ENCODE data around the gene ARID1A. TPM values are rescaled to one million over a fixed set of nuclear protein-coding genes. Genes with fewer than 3 reads are reported as not detected.

The ARID1A gene
- total RNA-seq, 2 donors from 2014 or later, result 49.6 to 76.2 TPM

DNA sequence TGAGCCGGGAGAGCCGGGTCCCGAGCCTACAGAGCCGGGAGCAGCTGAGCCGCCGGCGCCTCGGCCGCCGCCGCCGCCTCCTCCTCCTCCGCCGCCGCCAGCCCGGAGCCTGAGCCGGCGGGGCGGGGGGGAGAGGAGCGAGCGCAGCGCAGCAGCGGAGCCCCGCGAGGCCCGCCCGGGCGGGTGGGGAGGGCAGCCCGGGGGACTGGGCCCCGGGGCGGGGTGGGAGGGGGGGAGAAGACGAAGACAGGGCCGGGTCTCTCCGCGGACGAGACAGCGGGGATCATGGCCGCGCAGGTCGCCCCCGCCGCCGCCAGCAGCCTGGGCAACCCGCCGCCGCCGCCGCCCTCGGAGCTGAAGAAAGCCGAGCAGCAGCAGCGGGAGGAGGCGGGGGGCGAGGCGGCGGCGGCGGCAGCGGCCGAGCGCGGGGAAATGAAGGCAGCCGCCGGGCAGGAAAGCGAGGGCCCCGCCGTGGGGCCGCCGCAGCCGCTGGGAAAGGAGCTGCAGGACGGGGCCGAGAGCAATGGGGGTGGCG lies 371 bp downstream of the ARID1A start:
- Histone ChIP-seq H3K27me3 (no peaks in the 10 kb centered on the region), H3K4me3 (peak overlapping the region; percentile 63), H3K4me1 (peaks cover 26% of the 10 kb centered on the region), H3K9me3 (no peaks in the 10 kb centered on the region), H3K36me3 (no peaks in the 10 kb centered on the region), H3K9ac (ENCODE audit: low read depth in 2 of 2, low read length in 2 of 2) (peak overlapping the region; percentile 87 to 95), H3K27ac (peak overlapping the region; percentile 98)
- TF ChIP-seq, protein P1, sequence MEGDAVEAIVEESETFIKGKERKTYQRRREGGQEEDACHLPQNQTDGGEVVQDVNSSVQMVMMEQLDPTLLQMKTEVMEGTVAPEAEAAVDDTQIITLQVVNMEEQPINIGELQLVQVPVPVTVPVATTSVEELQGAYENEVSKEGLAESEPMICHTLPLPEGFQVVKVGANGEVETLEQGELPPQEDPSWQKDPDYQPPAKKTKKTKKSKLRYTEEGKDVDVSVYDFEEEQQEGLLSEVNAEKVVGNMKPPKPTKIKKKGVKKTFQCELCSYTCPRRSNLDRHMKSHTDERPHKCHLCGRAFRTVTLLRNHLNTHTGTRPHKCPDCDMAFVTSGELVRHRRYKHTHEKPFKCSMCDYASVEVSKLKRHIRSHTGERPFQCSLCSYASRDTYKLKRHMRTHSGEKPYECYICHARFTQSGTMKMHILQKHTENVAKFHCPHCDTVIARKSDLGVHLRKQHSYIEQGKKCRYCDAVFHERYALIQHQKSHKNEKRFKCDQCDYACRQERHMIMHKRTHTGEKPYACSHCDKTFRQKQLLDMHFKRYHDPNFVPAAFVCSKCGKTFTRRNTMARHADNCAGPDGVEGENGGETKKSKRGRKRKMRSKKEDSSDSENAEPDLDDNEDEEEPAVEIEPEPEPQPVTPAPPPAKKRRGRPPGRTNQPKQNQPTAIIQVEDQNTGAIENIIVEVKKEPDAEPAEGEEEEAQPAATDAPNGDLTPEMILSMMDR (IDR thresholded peaks at IDR 0.05), result no peak
- intact Hi-C loops (cut with DNase I), result no loop called here
- DNase-seq, result no peak

DNA sequence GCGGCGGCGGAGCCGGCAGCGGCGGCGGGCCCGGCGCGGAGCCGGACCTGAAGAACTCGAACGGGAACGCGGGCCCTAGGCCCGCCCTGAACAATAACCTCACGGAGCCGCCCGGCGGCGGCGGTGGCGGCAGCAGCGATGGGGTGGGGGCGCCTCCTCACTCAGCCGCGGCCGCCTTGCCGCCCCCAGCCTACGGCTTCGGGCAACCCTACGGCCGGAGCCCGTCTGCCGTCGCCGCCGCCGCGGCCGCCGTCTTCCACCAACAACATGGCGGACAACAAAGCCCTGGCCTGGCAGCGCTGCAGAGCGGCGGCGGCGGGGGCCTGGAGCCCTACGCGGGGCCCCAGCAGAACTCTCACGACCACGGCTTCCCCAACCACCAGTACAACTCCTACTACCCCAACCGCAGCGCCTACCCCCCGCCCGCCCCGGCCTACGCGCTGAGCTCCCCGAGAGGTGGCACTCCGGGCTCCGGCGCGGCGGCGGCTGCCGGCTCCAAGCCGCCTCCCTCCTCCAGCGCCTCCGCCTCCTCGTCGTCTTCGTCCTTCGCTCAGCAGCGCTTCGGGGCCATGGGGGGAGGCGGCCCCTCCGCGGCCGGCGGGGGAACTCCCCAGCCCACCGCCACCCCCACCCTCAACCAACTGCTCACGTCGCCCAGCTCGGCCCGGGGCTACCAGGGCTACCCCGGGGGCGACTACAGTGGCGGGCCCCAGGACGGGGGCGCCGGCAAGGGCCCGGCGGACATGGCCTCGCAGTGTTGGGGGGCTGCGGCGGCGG lies 1.0 kb downstream of the ARID1A start:
- H3K9me3 ChIP-seq, result no peaks in the 10 kb centered on the region
- TF ChIP-seq, protein P1 (IDR thresholded peaks at IDR 0.05), result no peak
- intact Hi-C loops (cut with DNase I), result no loop called here
- H3K4me3 ChIP-seq, result peak overlapping the region; percentile 63
- H3K4me1 ChIP-seq, result peaks cover 33% of the 10 kb centered on the region
- peak overlapping the region; percentile 87 to 95 for H3K9ac ChIP-seq (ENCODE audit: low read depth in 2 of 2, low read length in 2 of 2)
- DNase-seq, result peak; percentile 32
- H3K36me3 ChIP-seq, result no peaks in the 10 kb centered on the region
- H3K27me3 ChIP-seq, result no peaks in the 10 kb centered on the region
- H3K27ac ChIP-seq, result peak overlapping the region; percentile 98

DNA sequence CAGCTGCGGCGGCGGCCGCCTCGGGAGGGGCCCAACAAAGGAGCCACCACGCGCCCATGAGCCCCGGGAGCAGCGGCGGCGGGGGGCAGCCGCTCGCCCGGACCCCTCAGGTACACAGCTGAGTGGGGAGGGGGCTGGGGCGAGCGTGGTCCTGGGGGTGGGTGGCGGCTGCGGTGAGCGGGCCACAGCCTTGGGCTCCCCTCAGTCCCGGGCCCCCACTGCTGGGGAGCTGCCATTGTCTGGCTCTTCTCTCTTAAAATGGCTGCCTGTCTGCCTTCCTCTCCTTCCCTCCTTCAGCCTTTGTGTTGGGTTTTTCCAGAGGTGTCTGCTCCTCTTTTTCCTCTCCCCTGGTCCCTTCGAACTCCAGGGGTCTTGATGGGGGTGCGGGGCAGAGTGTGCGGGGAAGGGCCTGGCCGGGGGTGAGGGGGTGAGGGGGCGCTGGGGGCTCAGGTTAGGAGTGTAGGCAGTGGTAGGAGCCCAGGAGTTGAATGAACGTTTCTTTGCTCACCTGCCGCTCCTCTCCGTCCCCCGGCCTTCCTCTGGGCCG lies 1.7 kb downstream of the ARID1A start:
- no peak for DNase-seq
- peaks cover 37% of the 10 kb centered on the region for H3K4me1 ChIP-seq
- TF ChIP-seq, protein P1 (IDR thresholded peaks at IDR 0.05), result no peak
- H3K36me3 ChIP-seq, result no peaks in the 10 kb centered on the region
- H3K9me3 ChIP-seq, result no peaks in the 10 kb centered on the region
- peak overlapping the region; percentile 63 for H3K4me3 ChIP-seq
- intact Hi-C loops (cut with DNase I), result no loop called here
- H3K27me3 ChIP-seq, result no peaks in the 10 kb centered on the region
- peak overlapping the region; percentile 87 to 95 for H3K9ac ChIP-seq (ENCODE audit: low read depth in 2 of 2, low read length in 2 of 2)
- peak overlapping the region; percentile 98 for H3K27ac ChIP-seq

DNA sequence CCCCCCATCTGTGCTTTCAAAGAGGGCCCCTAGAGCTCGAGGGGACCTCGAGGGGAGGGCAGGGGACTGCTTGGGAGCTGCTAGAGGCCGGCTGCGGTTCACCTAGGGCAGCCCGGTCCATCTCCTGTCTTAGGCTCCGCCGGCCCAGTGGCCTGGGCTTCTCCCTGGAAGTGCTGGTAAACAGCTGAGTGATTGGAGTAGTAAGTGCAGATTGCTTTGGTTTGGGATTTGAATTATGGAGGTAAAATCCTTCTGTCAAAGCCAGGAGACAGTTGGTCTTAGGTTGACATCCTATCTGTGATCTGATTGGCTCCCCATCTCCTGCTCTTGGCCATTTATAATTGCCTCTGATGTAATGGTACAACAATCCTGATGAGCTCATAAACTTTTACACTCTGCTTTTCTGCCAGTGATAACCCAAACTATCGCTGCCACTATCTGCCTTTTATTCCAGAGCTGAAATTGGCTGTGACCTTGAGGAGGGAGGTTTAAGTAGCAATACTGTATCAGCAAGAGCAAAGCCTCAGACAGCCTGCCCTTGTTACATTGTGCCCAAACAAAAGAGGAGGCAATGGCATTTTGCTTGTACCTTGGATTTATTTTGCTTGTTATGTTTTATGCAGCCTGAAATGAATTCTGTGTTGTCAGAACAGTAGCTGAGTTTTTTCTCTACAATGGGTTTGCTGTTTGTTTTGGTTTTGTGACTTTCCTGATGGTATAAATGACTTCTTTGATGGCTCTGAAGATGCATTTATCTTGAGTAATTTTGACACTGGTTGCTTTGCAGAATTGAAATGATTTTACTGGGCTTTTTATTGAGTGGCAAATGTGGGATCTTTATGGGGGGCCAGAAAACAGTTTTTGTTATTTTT lies 2.4 kb downstream of the ARID1A start:
- TF ChIP-seq, protein P1 (IDR thresholded peaks at IDR 0.05), result no peak
- peak; percentile 74 for DNase-seq
- H3K4me3 ChIP-seq, result peak overlapping the region; percentile 63
- H3K9me3 ChIP-seq, result no peaks in the 10 kb centered on the region
- H3K27ac ChIP-seq, result peak overlapping the region; percentile 98
- no peaks in the 10 kb centered on the region for H3K36me3 ChIP-seq
- peaks cover 44% of the 10 kb centered on the region for H3K4me1 ChIP-seq
- intact Hi-C loops (cut with DNase I), result no loop called here
- H3K9ac ChIP-seq (ENCODE audit: low read depth in 2 of 2, low read length in 2 of 2), result peak overlapping the region; percentile 87 to 95
- no peaks in the 10 kb centered on the region for H3K27me3 ChIP-seq

GRCh38 chr1:26700711-26701110 lies 4.9 kb downstream of the ARID1A start:
- Histone ChIP-seq H3K27ac (no peak overlapping the region), H3K36me3 (no peaks in the 10 kb centered on the region), H3K9ac (ENCODE audit: low read depth in 2 of 2, low read length in 2 of 2) (no peak overlapping the region), H3K9me3 (no peaks in the 10 kb centered on the region), H3K4me3 (no peak overlapping the region), H3K27me3 (no peaks in the 10 kb centered on the region), H3K4me1 (peaks cover 46% of the 10 kb centered on the region)
- intact Hi-C loops (cut with DNase I), result no loop called here
- no peak for DNase-seq
- TF ChIP-seq, protein P1 (IDR thresholded peaks at IDR 0.05), result no peak
